Neuron (in vitro differentiated cells): Measurements from ENCODE around the gene PSMC6.

Experiments used
- H2AFZ ChIP-seq: one replicate; pipeline ENCODE4 v1.6.1; 2013; ENCODE audit warnings: low read depth, mild to moderate bottlenecking, inconsistent platforms, low read length, moderate library complexity
- H3K27me3 ChIP-seq: one replicate; pipeline ENCODE4 v1.6.1; 2013; ENCODE audit warnings: low read length; ENCODE audit not compliant: insufficient read depth
- H3K36me3 ChIP-seq: one replicate; pipeline ENCODE4 v1.6.1; 2013; ENCODE audit warnings: low read length; ENCODE audit not compliant: insufficient read depth
- H3K4me1 ChIP-seq: one replicate; pipeline ENCODE4 v1.6.1; 2013; ENCODE audit warnings: low read length; ENCODE audit not compliant: insufficient read depth
- H3K4me3 ChIP-seq: 2 replicates; pipeline ENCODE4 v1.5.1; 2013; ENCODE audit warnings: mild to moderate bottlenecking, low read length, moderate library complexity
- H3K9me3 ChIP-seq: one replicate; pipeline ENCODE4 v1.6.1; 2013; ENCODE audit warnings: low read length

PSMC6 gene

GRCh38 chr14:52706724-52707706 is at the start of gene PSMC6:
Gene PSMC6, plus strand, starts transcription at chr14:52707200. Its CDS starts 20 bp downstream, at chr14:52707220.
- Histone ChIP-seq H3K27me3 (no peaks in the 10 kb centered on the region), H3K4me1 (peaks cover 16% of the 10 kb centered on the region), H2AFZ (peak within 1 kb of the TSS; percentile 21), H3K36me3 (peaks cover 36% of the 10 kb centered on the region), H3K4me3 (peak within 1 kb of the TSS; percentile 66), H3K9me3 (no peaks in the 10 kb centered on the region)

GRCh38 chr14:52660325-52660724 is 46.7 kb upstream of the PSMC6 start:
- peaks cover 5% of the 10 kb centered on the region for H3K9me3 ChIP-seq
- no peak overlapping the region for H3K4me3 ChIP-seq
- H3K36me3 ChIP-seq: peaks cover 12% of the 10 kb centered on the region
- no peak overlapping the region for H2AFZ ChIP-seq
- no peaks in the 10 kb centered on the region for H3K4me1 ChIP-seq
- H3K27me3 ChIP-seq: no peaks in the 10 kb centered on the region

- Histone ChIP-seq H3K9me3 (peaks cover 5% of the 10 kb centered on the region), H3K27me3 (no peaks in the 10 kb centered on the region), H3K4me1 (no peaks in the 10 kb centered on the region), H2AFZ (no peak overlapping the region), H3K36me3 (peaks cover 15% of the 10 kb centered on the region), H3K4me3 (no peak overlapping the region)
Measured at GRCh38 chr14:52660832-52661231, 46.2 kb upstream of the PSMC6 start.

- Histone ChIP-seq H2AFZ (no peak overlapping the region), H3K9me3 (peaks cover 5% of the 10 kb centered on the region), H3K4me3 (no peak overlapping the region), H3K27me3 (no peaks in the 10 kb centered on the region), H3K36me3 (peaks cover 19% of the 10 kb centered on the region), H3K4me1 (no peaks in the 10 kb centered on the region)
Measured at GRCh38 chr14:52661314-52661713, 45.7 kb upstream of the PSMC6 start.

GRCh38 chr14:52663850-52664249 is 43.1 kb upstream of the PSMC6 start:
- Histone ChIP-seq H3K27me3 (no peaks in the 10 kb centered on the region), H3K36me3 (peaks cover 12% of the 10 kb centered on the region), H3K9me3 (no peaks in the 10 kb centered on the region), H3K4me3 (no peak overlapping the region), H2AFZ (no peak overlapping the region), H3K4me1 (no peaks in the 10 kb centered on the region)

GRCh38 chr14:52678591-52678990 is 28.4 kb upstream of the PSMC6 start:
- Histone ChIP-seq H2AFZ (no peak overlapping the region), H3K27me3 (no peaks in the 10 kb centered on the region), H3K4me1 (no peaks in the 10 kb centered on the region), H3K36me3 (peaks cover 14% of the 10 kb centered on the region), H3K4me3 (no peak overlapping the region), H3K9me3 (no peaks in the 10 kb centered on the region)

GRCh38 chr14:52683985-52684520 is 22.9 kb upstream of the PSMC6 start:
- H2AFZ ChIP-seq: no peak overlapping the region
- H3K4me1 ChIP-seq: peaks cover 7% of the 10 kb centered on the region
- H3K36me3 ChIP-seq: peaks cover 2% of the 10 kb centered on the region
- no peaks in the 10 kb centered on the region for H3K27me3 ChIP-seq
- H3K4me3 ChIP-seq: no peak overlapping the region
- no peaks in the 10 kb centered on the region for H3K9me3 ChIP-seq

GRCh38 chr14:52686176-52686575 is 20.8 kb upstream of the PSMC6 start:
- Histone ChIP-seq H3K4me3 (no peak overlapping the region), H3K27me3 (no peaks in the 10 kb centered on the region), H3K9me3 (no peaks in the 10 kb centered on the region), H2AFZ (no peak overlapping the region), H3K4me1 (peaks cover 7% of the 10 kb centered on the region), H3K36me3 (no peaks in the 10 kb centered on the region)

- Histone ChIP-seq H2AFZ (no peak overlapping the region), H3K9me3 (no peaks in the 10 kb centered on the region), H3K27me3 (no peaks in the 10 kb centered on the region), H3K36me3 (no peaks in the 10 kb centered on the region), H3K4me3 (no peak overlapping the region), H3K4me1 (peaks cover 10% of the 10 kb centered on the region)
Measured at GRCh38 chr14:52690983-52691760, 15.8 kb upstream of the PSMC6 start.

GRCh38 chr14:52692248-52692962 is 14.6 kb upstream of the PSMC6 start:
- H3K9me3 ChIP-seq: no peaks in the 10 kb centered on the region
- H3K4me1 ChIP-seq: peaks cover 11% of the 10 kb centered on the region
- no peak overlapping the region for H2AFZ ChIP-seq
- H3K4me3 ChIP-seq: no peak overlapping the region
- H3K36me3 ChIP-seq: no peaks in the 10 kb centered on the region
- H3K27me3 ChIP-seq: no peaks in the 10 kb centered on the region

- Histone ChIP-seq H3K4me3 (no peak overlapping the region), H3K9me3 (no peaks in the 10 kb centered on the region), H2AFZ (no peak overlapping the region), H3K27me3 (no peaks in the 10 kb centered on the region), H3K36me3 (no peaks in the 10 kb centered on the region), H3K4me1 (peaks cover 11% of the 10 kb centered on the region)
Measured at GRCh38 chr14:52693036-52693435, 14.0 kb upstream of the PSMC6 start.

- H3K27me3 ChIP-seq: no peaks in the 10 kb centered on the region
- H3K4me1 ChIP-seq: peaks cover 11% of the 10 kb centered on the region
- no peak overlapping the region for H3K4me3 ChIP-seq
- no peak overlapping the region for H2AFZ ChIP-seq
- no peaks in the 10 kb centered on the region for H3K36me3 ChIP-seq
- no peaks in the 10 kb centered on the region for H3K9me3 ChIP-seq
Measured at GRCh38 chr14:52693532-52693931, 13.5 kb upstream of the PSMC6 start.
